Inflammatory macrophage treated with lipopolysaccharide for 1 hour (primary cell): Measurements from ENCODE around the gene PGAP1.

Source experiments
- DNase-seq, 2 donors: peaks; one replicate each; pipeline ENCODE4 v3.0.0-alpha.2; 2020 to 2022

The PGAP1 gene

GRCh38 chr2:196887431-196887830 lies 39.1 kb downstream of the PGAP1 start:
- DNase-seq = no peak

GRCh38 chr2:196884368-196884767 lies 42.1 kb downstream of the PGAP1 start:
- no peak for DNase-seq

GRCh38 chr2:196876364-196876763 lies 50.1 kb downstream of the PGAP1 start:
- DNase-seq = no peak

GRCh38 chr2:196875414-196875813 lies 51.1 kb downstream of the PGAP1 start:
- DNase-seq = no peak

- no peak for DNase-seq
Observed at GRCh38 chr2:196873511-196873910, 53.0 kb downstream of the PGAP1 start.

GRCh38 chr2:196854629-196855028 lies 71.9 kb downstream of the PGAP1 start:
- no peak for DNase-seq

GRCh38 chr2:196853301-196854087 lies 73.0 kb downstream of the PGAP1 start:
- no peak for DNase-seq

- no peak for DNase-seq
Observed at GRCh38 chr2:196851088-196851487, 75.4 kb downstream of the PGAP1 start.

GRCh38 chr2:196849895-196850294 lies 76.6 kb downstream of the PGAP1 start:
- no peak for DNase-seq

GRCh38 chr2:196846295-196846694 lies 80.2 kb downstream of the PGAP1 start:
- DNase-seq = no peak

GRCh38 chr2:196845371-196845770 lies 81.1 kb downstream of the PGAP1 start:
- no peak for DNase-seq

- DNase-seq = no peak
Observed at GRCh38 chr2:196840171-196840570, 86.3 kb downstream of the PGAP1 start.

- DNase-seq = no peak
Observed at GRCh38 chr2:196839574-196839973, 86.9 kb downstream of the PGAP1 start.

GRCh38 chr2:196836440-196836839 lies 90.1 kb downstream of the PGAP1 start:
- no peak for DNase-seq

GRCh38 chr2:196830701-196831100 lies 95.8 kb downstream of the PGAP1 start:
- DNase-seq = no peak

GRCh38 chr2:196827356-196827755 lies 99.2 kb downstream of the PGAP1 start:
- no peak for DNase-seq

- DNase-seq = peak; percentile 18 to 56
Observed at GRCh38 chr2:196823750-196824522, 102.6 kb downstream of the PGAP1 start.

GRCh38 chr2:196821195-196821594 lies 105.3 kb downstream of the PGAP1 start:
- DNase-seq = no peak

- no peak for DNase-seq
Observed at GRCh38 chr2:196809260-196809659, 117.2 kb downstream of the PGAP1 start, which contains the start of gene C2orf66. Gene C2orf66 (minus strand): TSS chr2:196809355. CDS start chr2:196809336, 19 bp downstream.

- DNase-seq = no peak
Observed at GRCh38 chr2:196808083-196808665, 118.3 kb downstream of the PGAP1 start.

- DNase-seq = no peak
Observed at GRCh38 chr2:196804381-196804780, 122.1 kb downstream of the PGAP1 start.

GRCh38 chr2:196802401-196802800 lies 124.1 kb downstream of the PGAP1 start:
- DNase-seq = no peak

- no peak for DNase-seq
Observed at GRCh38 chr2:196801674-196802261, 124.7 kb downstream of the PGAP1 start.
